Measurements from ENCODE around the gene ARSG. TPM values are rescaled to one million over a fixed set of nuclear protein-coding genes. Genes with fewer than 3 reads are reported as not detected.
A peak's percentile ranks its signal among the peaks of the same experiment; 100 is the strongest.

Gene ARSG
- total and polyA plus RNA-seq, 10 of the 15 experiments (the other 5 are each of a cell fraction or from before 2014, with no cell fraction given): 2.9 to 13.5 (median 7.6) TPM

DNA sequence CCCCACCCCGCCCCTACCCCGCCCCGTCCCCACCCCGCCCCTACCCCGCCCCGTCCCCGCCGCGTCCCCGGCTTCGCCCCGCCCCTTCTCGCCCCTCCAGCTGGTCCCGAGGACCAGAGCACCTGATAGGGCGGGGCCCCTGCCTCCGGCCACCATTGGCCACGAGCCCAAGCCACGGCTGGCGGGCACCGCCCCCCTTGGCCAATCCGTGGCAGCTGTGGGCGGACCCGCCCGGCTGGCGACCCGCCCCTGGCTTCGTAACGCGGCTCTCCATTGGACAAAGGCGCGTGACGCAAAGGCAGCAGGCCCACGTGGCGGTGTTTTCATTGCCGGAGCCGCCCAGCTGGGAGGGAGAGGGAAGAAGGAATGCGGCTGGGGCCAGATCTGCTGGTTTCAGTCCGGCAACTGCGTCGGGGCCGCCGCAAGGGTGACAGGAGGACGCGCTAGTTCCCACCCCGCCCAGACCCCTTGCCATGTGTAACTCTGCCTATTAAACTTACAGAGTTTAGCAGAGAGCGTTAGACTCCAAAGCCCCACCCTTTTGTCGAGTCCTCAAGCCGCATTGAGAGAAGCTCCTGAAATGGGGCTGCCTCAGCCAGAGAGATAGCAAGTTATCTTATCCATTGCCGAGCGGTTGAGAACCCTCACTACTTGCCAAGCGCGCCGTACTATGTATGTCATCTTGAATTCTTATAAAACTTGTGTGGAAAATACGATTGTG is 166.4 kb downstream of the ARSG start (continued):
- TF ChIP-seq, protein P1, sequence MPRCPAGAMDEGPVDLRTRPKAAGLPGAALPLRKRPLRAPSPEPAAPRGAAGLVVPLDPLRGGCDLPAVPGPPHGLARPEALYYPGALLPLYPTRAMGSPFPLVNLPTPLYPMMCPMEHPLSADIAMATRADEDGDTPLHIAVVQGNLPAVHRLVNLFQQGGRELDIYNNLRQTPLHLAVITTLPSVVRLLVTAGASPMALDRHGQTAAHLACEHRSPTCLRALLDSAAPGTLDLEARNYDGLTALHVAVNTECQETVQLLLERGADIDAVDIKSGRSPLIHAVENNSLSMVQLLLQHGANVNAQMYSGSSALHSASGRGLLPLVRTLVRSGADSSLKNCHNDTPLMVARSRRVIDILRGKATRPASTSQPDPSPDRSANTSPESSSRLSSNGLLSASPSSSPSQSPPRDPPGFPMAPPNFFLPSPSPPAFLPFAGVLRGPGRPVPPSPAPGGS (IDR thresholded peaks at IDR 0.05; ENCODE audit: borderline replicate concordance, insufficient read depth, low read depth, low read length, poor library complexity, severe bottlenecking): no peak
- TF ChIP-seq NBN (IDR thresholded peaks at IDR 0.05): no peak
- no peak for TF ChIP-seq BMI1 (IDR thresholded peaks at IDR 0.05; ENCODE audit: borderline replicate concordance)
- peak; percentile 12; the same call in 1 of the 2 replicates for TF ChIP-seq RUNX3 (IDR thresholded peaks at IDR 0.05; ENCODE audit: low read length)
- TF ChIP-seq MTA2 (IDR thresholded peaks at IDR 0.05; ENCODE audit: low read depth): no peak
- TF ChIP-seq PML (IDR thresholded peaks at IDR 0.05; ENCODE audit: low read length): no peak
- TF ChIP-seq, protein P2, sequence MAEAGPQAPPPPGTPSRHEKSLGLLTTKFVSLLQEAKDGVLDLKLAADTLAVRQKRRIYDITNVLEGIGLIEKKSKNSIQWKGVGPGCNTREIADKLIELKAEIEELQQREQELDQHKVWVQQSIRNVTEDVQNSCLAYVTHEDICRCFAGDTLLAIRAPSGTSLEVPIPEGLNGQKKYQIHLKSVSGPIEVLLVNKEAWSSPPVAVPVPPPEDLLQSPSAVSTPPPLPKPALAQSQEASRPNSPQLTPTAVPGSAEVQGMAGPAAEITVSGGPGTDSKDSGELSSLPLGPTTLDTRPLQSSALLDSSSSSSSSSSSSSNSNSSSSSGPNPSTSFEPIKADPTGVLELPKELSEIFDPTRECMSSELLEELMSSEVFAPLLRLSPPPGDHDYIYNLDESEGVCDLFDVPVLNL (IDR thresholded peaks at IDR 0.05; ENCODE audit: low read depth, low read length): 0 out of 2 replicates have a peak, but pooled peaks have one; percentile 25
- TF ChIP-seq FOXK2 (IDR thresholded peaks at IDR 0.05): peak; percentile 95
